DLD1 (cell line): Measurements from ENCODE around the gene ACRV1.
"Not testable (repeated sequence)": the region's sequence is repeated elsewhere in the genome, so short reads cannot be mapped to it uniquely, and the experiment has no call there.

Source experiments
- in situ Hi-C: cut with HindIII; loops from 2 replicates; pipeline ENCODE4 v1.10.0; 2017; ENCODE audit warnings: low sequenced_read_pairs

Gene ACRV1, protein sequence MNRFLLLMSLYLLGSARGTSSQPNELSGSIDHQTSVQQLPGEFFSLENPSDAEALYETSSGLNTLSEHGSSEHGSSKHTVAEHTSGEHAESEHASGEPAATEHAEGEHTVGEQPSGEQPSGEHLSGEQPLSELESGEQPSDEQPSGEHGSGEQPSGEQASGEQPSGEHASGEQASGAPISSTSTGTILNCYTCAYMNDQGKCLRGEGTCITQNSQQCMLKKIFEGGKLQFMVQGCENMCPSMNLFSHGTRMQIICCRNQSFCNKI

DNA sequence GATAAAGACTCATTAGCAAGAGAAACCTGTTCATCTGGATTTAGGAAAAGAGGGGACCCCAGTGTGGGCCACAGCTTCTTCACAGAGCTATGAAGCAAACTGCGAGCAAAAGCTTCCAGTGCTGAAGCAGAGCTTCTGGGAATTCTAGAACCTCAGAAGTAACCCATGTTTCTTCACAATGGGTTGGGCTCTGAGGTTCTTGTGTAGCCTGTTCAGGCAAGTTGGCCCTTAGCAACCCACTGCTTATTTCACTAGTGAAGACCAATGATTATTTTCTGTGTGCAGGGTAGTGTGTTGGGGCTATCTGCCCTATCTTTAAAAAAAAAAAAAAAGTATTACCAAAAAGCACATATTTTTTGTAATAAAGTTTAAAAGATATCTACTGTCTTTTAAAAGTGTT, at the start of gene ACRV1:
Gene ACRV1 (minus strand): TSS at position 101 of the 400 bp plus-strand sequence. CDS start 67 bp downstream, at position 34.
- in situ Hi-C loops: no loop called here

DNA sequence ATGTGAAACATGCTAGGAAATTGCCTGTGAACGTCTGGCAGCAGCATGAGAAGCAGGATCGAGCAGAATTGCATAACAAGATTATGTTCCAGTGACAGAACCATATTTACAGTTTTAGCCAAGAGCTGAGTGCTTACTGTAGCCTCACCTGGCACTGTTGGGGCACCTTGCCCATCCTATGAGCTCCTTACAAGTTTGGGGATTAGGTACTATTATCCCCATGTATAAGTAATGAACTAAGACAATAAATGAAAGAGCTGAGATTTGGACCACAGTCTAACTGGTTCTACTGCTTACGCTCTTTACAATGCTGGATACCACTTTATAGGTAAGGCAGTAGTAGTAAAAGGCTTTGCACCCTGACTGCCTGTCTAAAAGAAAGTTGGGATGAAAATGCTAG, 48.3 kb upstream of the ACRV1 start:
- in situ Hi-C loops: no loop called here

DNA sequence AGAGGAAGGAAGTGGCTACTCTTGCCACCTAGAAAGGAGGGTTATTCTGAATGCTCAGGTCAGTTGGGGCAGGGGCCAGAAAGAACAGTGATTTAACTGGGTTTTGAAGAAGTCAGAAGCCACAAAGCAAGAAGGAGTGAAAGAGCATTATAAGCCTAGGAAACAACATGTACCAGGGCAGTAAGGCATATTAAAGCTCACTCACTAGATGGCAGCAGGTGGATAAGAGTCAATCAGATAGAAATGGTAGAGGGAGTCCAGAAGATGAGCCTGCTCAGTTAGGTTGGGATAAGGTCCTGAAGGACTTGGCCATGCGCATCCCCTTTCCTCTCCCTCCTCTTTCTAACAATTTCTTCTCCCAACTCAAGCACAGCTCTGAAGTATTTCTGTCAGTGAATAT, 43.5 kb upstream of the ACRV1 start:
- in situ Hi-C loops: no loop called here

DNA sequence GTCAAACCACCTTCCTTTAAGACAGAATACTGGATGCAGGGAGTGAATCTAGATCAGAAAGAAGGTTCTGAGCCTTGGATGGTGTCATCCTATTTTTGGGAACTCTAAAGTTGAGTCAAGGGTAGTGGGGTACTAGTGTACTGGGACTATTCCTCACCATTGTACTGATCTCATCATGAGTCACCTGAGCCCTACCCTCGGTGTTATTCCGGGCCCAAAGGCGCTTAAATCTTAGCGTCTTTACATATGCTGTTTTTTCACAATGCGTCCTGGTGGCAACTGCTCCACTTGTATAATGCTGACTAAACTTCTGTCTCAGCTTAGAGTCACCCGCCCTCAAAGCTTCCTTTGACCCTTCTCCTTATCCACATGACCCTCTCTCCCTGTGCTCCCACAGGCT, 40.1 kb upstream of the ACRV1 start:
- in situ Hi-C loops: no loop called here

DNA sequence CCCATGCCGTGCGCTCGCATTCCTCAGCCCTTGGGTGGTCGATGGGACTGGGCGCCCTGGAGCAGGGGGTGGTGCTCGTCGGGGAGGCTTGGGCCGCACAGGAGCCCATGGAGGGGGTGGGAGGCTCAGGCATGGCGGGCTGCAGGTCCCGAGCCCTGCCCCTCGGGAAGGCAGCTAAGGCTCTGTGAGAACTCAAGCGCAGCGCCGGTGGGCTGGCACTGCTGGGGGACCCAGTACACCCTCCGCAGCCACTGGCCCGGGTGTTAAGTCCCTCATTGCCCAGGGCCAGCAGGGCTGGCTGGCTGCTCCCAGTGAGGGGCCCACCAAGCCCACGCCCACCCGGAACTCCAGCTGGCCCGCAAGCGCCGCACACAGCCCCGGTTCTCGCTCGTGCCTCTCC, 24.0 kb upstream of the ACRV1 start:
- in situ Hi-C loops: not testable (repeated sequence)

DNA sequence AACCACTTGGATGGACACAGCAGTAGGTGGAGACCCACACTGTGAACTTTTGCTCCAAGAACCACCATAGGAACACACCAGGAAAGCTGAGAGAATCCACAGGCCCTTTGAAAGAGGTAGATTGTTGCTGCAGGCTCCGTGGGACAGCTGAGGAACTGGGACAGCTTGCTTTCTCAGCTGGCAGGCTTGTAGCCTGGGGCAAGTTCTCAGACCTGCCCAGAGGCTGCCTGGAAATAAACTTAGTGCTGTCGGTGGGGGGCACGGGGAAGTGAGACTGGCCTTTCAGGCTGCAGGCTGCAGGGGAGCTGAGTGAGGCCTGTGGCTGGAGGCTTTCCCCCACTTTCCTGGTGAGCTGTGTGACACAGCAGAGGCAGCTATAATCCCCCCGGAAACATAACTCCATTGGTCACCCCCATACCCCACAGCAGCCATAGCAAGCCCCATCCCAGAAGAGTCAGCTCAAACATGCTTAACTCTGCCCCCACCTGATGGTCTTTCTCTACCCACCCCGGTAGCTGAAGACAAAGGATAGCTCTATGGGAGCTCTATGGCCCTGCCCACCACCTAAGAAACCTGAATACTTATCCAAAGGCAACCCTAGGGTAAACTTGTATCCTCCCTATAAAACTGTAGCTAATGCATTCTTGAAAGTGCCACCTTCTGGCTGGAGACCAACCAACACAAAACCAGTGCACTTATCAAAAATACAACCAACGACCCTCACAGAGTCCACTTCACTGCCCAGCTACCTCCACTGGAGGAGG, 21.4 kb upstream of the ACRV1 start:
- in situ Hi-C loops: no loop called here

DNA sequence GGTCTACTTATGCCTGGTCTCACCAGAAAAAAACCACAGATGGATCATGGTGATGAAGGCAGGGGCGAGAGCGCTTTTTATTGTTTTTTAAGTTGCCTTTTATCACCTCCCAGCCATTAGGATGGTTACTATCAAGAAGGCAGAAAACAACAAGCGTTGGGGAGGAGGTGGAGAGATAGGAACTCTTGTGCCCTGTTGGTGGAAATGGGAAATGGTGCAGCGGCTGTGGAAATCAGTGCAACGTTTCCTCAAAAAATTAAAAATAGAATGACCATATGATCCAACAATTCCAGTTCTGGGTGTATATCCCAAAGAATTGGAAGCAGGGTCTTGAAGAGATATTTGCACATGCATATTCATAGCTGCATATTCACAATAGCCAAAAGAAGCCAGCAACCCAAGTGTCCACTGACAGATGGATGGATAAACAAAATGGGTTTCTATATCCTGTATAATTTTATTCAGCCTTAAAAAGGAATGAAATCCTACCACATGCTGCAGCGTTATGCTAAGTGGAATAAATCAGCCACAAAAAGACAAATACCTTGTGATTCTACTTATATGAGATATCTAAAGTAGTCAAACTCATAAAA, 20.5 kb upstream of the ACRV1 start:
- in situ Hi-C loops: no loop called here

DNA sequence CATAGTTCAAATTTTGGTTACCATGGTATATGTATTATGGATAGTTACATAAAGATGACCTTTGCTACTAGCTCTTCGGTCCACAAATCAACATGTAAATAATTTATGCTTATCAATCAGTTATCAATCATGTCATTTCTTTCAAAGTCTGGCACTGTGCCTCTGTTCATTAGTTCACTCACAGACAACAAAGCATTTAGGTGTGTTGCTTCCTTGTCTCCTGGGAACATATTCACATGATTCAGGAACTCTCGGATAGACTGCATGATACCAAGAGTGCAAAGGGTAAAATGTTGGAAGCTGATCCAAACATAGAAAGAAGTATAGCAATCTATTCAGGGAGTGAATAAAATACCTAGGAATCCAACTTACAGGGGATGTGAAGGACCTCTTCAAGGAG, 14.3 kb upstream of the ACRV1 start:
- in situ Hi-C loops: no loop called here

DNA sequence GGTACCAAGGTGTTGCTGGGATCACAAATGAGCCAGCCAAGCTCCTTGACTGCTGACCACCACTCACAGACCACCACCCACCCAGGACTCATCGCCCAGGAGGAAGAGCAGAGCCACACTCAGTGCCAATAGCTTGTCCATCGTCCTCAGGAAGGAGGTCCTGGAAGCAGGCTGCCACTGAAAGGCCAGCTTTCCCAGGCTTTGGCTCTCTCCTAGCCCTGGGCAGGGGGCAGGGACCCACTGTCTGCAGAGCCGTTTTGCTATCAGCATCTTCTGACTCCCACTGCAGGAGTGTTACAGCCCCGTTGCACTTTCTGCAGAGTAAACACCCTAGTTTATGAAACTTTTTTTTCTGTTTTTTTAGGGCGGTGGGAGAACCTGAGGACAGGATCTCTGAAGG, 12.2 kb upstream of the ACRV1 start:
- in situ Hi-C loops: no loop called here

DNA sequence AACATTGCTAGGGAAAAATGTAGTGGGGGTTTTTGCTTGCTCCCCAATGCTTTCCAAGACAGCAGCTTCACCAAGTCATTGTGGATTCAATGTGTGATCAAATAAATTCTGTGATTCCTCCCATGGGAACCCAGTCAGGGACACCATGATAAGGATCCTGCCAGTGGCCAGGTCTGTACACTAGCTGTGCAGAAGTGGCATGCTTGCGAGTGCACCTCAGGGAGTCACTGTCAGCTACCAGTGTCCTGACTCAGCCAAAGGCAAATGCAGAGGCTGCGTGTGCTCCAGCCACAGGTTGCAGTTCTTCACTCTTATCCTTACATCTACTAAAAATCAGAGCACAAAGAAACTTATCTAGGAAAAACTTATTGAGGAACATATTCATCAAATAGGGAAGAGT, 9.4 kb upstream of the ACRV1 start:
- in situ Hi-C loops: no loop called here

DNA sequence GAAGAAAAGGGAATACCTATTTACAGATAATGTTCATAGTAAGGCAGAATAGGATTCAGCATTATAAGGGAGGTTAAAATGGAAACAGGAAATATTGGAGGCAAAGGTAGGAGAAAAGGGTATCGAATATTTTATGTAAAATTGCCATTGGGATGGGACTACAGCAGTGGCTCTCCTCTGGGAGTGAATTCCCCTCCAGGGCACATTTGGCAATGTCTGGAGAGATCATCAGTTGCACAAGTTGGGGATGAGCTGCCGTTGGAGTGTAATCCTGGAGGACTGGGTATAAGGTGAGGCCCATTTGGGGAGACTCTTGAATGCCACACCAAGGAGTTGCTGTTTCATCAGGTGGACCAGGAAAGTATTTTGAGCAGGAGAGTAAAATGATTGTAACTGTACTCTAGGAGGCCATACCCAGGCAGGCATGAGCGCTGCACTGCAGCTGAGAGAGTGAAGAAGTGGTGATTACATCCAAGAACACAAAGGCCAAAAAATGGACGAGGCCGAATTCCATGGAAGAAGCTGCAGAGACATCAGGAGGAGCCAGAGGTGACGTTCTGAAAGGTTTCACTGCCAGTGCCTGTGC, 8.7 kb upstream of the ACRV1 start:
- in situ Hi-C loops: no loop called here

DNA sequence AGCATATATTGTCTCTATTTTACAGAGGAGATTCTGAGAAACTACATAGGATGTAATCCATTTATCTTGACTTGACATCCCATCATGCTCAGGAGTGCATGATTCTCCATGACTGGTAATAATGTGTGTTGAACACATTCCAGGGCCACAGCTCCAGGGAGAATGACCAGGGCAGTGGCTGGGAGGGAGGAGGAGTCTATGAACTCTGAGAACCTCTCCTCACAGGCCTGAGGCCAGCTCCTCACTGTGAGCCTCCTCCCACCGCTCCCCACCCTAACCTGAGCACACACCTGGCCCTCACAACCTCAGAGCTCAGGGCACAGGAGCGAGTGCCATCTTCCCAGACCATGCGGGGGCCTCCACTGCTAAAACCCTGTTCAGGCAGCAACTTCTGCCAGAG, 8.0 kb upstream of the ACRV1 start:
- in situ Hi-C loops: no loop called here

DNA sequence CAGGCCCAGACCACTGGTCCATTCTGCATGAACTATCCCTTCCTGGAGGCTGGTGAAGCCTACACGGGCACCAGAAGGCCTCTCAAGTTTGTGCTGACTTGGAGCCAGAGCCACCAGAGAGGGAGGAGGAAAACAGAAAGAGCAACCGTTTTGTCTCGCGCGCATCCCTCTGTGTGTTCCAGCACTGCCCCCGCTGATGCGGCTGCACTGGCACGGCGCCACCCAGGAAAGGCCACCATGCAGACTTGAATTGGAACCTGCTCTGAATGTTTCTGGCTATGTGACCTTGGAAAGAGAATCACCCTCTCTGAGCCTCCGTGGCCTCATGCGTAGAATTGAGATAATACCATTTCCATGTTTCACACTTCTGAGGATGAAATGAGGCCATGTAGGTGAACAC, 7.4 kb upstream of the ACRV1 start:
- in situ Hi-C loops: no loop called here

DNA sequence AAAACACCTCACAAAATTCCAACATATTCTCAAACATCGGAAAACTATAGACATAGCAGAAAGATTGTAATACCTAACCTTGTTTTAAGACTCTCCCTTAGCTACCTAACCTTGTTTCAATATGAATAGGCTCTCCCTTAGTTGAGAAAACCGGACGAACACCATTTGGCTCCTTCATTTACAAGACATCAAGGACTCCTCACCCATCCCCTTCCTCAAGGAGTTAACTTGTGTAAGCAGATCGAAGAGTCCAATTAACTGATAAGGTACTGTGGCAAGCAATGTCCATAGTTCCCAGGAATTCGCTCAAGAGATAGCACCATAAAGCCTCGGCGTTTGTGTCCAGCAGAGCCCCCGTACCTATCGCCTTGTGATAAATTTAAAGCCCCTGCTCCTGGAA, 4.6 kb upstream of the ACRV1 start:
- in situ Hi-C loops: no loop called here

DNA sequence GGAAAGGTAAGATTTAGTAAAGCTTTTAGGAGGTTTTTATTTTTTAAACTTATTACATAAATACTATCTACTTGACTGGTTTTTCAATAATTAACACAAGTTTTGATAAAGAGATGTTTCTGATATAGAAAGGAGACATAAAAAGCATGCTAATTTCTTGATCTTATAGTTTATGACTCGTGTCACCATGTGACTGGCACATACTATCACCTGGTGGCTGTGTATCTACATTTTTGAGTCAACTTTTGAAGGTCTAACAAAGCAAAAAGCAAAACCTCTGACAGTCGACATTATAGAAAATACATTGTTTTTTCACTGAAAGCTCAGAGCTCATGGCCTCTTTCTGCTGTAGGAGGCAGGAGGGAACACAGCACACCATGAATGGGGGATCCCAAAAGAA, 810 bp downstream of the ACRV1 start:
- in situ Hi-C loops: no loop called here

DNA sequence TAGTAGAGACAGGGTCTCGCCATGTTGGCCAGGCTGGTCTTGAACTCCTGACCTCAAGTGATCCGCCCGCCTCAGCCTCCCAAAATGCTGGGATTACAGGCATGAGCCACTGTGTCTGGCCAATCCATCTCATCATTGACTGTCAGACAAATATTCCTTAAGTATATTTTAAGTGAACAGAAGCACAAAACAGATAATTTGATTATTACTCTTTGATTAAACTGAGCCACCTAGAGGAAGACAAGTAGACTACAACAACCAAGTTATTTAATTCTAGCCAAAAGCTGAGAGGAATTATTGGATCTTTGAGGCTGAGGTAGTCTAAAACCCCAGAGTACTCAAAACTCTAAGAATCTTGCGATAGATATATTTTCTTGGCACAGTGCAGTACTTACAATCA, 1.2 kb downstream of the ACRV1 start:
- in situ Hi-C loops: no loop called here

DNA sequence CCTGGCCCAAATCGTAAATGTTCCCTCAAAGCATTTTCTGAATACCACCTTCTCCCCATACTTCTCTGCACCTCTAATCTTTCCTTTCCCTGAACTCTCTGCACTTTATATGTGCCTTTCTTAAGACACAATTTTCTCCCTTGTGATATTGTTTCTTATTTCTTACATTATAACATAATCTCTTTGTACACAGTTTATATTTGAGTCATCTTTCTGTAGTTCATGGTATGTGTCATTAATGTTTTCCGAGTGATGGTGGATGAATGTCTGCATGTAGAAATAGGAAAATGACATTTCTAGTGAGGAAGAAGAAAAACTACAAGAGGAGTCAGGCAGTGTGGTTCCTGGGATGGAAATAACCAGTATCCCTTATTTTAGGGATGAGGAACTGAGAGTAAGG, 5.5 kb downstream of the ACRV1 start:
- in situ Hi-C loops: no loop called here

DNA sequence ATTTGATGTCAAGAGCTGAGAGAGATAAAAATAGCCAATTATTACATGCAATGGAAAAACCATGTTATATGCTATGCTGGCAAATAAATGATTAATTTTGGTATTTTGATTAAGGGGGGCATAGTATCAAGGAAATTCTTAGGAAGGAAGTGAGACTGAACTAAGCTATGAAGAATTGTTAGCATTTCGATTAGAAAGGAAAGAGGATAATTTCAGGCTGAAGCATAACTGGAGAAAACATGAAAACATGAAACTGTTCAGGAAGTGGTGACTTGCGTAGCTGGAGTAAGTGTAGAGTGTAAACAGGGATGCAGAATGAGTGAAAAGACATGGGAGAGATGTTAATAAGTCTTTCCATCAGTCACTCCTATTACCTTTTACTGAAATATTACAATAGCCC, 6.4 kb downstream of the ACRV1 start:
- in situ Hi-C loops: no loop called here

DNA sequence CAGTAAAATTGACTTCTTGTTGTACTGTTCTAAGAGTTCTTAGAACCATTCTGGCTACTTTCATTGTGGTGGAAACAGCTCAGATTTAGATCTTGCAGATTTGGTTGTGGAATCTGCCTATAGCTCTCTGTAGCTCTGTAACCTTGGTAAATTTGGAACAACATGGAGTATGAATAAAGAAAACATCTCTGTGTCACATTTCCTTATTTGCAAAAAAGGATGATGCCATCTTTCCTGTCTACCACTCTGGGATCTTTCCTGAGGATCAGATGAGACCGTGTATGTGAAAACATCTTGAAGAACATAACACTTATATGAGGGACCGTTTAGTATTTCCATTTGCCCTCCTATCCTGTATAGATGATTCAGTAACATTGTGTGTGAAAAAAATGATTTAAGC, 9.1 kb downstream of the ACRV1 start:
- in situ Hi-C loops: no loop called here

DNA sequence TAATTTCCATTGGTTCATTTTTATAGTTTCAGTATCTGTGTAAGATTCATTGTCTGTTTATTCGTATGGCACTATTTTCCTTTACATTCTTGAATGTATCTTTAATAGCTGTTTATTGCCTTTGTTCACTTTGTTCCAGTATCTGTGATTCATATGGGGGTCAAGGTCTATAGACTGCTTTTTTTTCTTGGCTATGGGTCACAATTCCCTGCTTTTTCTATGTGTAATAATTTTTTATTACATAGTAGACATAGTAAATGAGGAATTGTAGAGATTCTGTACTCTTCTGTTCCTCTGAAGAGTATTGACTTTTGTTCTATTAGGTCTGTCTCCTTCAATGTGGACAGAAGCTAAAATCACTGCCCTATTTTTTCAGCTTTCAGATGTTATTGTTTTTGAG, 10.5 kb downstream of the ACRV1 start:
- in situ Hi-C loops: no loop called here

DNA sequence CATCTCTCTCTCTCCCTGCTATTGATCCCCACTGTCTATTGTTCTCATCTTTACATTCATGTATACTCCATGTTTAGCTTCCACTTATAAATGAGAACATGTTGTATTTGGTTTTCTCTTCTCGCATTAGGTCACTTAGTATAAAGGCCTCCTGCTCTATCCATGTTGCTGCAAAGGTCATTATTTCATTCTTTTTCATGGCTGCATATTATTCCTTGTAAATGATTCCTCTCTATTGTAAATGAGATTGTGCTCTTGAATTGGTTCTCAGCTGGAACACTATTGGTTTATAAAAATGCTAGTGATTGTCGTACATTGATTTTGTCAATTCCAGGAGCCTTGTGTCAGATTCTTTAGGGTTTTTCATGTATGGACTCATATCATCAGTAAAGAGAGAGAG, 13.5 kb downstream of the ACRV1 start:
- in situ Hi-C loops: no loop called here

DNA sequence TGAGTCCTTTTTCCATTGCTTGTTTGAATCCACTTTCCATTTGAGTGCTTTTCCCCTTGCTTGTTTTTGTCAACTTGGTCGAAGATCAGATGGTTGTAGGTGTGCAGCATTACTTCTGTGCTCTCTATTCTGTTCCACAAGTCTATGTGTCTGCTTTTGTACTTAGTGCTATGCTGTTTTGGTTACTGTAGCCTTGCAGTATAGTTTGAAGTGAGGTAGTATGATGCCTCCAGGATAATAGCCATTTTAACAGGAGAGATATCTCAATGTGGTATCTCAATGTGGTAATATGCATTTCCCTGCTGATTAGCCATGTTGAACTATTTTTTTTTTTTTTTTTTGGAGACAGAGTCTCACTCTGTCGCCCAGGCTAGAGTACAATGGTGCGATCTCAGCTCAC, 16.7 kb downstream of the ACRV1 start:
- in situ Hi-C loops: no loop called here
